T-helper 1 cell treated with Interleukin-12 subunit alpha and Interleukin-12 subunit beta and Interleukin-4 antibody, amounts not matched to agents 30 μg/mL and 1 μg/mL, for 36 hours (primary cell): Measurements from ENCODE around the gene CANT1.
A peak's percentile ranks its signal among the peaks of the same experiment; 100 is the strongest.

Experiments
- H3K27ac Mint-ChIP-seq: one replicate; pipeline ENCODE4 v1.8.0; 2021; ENCODE audit warnings: mild to moderate bottlenecking, mixed read lengths
- H3K27me3 Mint-ChIP-seq: one replicate; pipeline ENCODE4 v1.8.0; 2021; ENCODE audit warnings: low read depth, mixed read lengths
- H3K36me3 Mint-ChIP-seq: one replicate; pipeline ENCODE4 v1.8.0; 2021; ENCODE audit warnings: low read depth, mixed read lengths
- H3K4me1 Mint-ChIP-seq: one replicate; pipeline ENCODE4 v1.8.0; 2021; ENCODE audit warnings: low read depth, mixed read lengths
- H3K4me3 Mint-ChIP-seq: one replicate; pipeline ENCODE4 v1.8.0; 2021; ENCODE audit warnings: mild to moderate bottlenecking, moderate library complexity, mixed read lengths
- H3K9me3 Mint-ChIP-seq: one replicate; pipeline ENCODE4 v1.8.0; 2021; ENCODE audit warnings: mixed read lengths

CANT1 gene

GRCh38 chr17:79009397-79010303 lies at the start of gene CANT1:
Gene CANT1 (minus strand): TSS chr17:79009764. CDS start chr17:78997622, 12,142 bp downstream.
- H3K27me3 Mint-ChIP-seq = peaks cover 7% of the 10 kb centered on the region
- H3K4me3 Mint-ChIP-seq = peak within 1 kb of the TSS; percentile 99
- H3K27ac Mint-ChIP-seq = peak within 1 kb of the TSS; percentile 96
- H3K36me3 Mint-ChIP-seq = peaks cover 19% of the 10 kb centered on the region
- peaks cover 42% of the 10 kb centered on the region for H3K4me1 Mint-ChIP-seq
- H3K9me3 Mint-ChIP-seq = peaks cover 6% of the 10 kb centered on the region

DNA sequence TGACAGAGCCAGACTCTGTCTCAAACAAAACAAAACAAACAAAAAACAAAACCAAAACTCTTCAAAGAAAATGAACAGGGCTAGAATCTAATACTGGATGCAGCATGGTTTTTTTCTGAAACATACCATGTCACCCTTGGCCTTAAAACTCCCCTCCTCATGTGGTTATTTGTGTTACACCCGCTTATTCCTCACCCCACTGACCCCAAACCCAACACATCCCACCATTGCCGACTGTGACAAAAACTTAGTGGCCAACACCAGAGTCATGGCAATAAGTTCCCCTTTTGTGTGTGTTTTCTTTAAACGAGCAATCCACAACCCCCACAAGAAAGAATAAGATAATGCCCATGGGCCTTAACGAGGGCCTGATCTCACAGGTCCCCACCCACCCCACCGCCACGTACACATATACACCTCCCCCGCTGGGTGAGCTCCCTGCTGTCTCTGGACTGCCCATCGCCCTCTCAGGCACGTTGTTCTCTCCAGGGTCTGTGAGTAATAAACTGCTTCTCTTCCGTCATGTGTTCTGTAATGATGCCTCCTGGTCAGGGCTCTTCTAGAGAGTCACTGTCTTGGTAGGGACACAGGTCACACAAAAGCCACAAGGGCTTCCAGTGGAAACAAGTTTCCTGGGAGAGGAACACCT lies 48.3 kb upstream of the CANT1 start:
- H3K4me3 Mint-ChIP-seq = no peak overlapping the region
- peaks cover 15% of the 10 kb centered on the region for H3K27me3 Mint-ChIP-seq
- H3K36me3 Mint-ChIP-seq = no peaks in the 10 kb centered on the region
- no peak overlapping the region for H3K27ac Mint-ChIP-seq
- H3K4me1 Mint-ChIP-seq = peaks cover 2% of the 10 kb centered on the region
- peaks cover 15% of the 10 kb centered on the region for H3K9me3 Mint-ChIP-seq

GRCh38 chr17:79055197-79055596 lies 45.6 kb upstream of the CANT1 start:
- no peaks in the 10 kb centered on the region for H3K36me3 Mint-ChIP-seq
- H3K27me3 Mint-ChIP-seq = peaks cover 13% of the 10 kb centered on the region
- peaks cover 15% of the 10 kb centered on the region for H3K9me3 Mint-ChIP-seq
- H3K4me1 Mint-ChIP-seq = peaks cover 2% of the 10 kb centered on the region
- no peak overlapping the region for H3K27ac Mint-ChIP-seq
- no peak overlapping the region for H3K4me3 Mint-ChIP-seq

- Mint-ChIP-seq H3K4me3 (no peak overlapping the region), H3K4me1 (peaks cover 2% of the 10 kb centered on the region), H3K27ac (no peak overlapping the region)
These were observed 44.8 kb upstream of the CANT1 start for GRCh38 chr17:79054200-79054960.

DNA sequence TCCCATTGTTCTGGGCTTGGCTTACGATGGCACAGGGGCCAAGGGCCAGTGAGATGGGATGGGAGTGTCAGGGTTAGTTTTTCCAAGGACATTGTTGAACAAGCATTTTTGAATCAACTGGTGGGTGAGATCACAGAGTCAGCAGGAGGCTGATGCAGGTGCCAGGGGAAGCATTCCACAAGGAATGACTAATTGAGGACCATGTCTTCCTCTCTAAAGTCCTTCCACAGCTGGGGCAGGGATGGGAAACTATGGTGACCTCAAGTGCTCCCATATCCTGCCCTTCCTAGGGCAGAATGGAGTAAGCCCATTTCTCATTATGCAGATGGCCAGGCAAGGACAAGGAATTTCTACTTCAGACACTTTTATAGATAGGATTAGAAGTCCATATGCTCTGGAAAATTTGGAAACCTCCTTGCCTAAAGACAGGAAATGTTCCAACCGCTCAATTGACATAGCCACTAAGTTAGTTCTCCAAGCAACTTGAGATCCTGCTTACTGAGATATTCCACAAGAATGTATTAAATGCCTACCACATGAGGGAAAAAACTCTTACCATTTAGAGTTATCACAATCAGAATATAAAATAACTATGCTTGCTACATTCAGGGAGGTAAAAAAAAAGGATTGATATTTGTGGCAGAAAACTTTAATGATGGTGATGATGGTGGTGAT lies 43.8 kb upstream of the CANT1 start:
- H3K4me1 Mint-ChIP-seq = peaks cover 2% of the 10 kb centered on the region
- H3K27ac Mint-ChIP-seq = no peak overlapping the region
- H3K4me3 Mint-ChIP-seq = no peak overlapping the region
- no peaks in the 10 kb centered on the region for H3K36me3 Mint-ChIP-seq
- H3K27me3 Mint-ChIP-seq = peaks cover 7% of the 10 kb centered on the region
- peaks cover 15% of the 10 kb centered on the region for H3K9me3 Mint-ChIP-seq

More at GRCh38 chr17:79054200-79054960, 44.8 kb upstream of the CANT1 start:
- Mint-ChIP-seq H3K9me3 (peaks cover 15% of the 10 kb centered on the region), H3K27me3 (peaks cover 10% of the 10 kb centered on the region), H3K36me3 (no peaks in the 10 kb centered on the region)

DNA sequence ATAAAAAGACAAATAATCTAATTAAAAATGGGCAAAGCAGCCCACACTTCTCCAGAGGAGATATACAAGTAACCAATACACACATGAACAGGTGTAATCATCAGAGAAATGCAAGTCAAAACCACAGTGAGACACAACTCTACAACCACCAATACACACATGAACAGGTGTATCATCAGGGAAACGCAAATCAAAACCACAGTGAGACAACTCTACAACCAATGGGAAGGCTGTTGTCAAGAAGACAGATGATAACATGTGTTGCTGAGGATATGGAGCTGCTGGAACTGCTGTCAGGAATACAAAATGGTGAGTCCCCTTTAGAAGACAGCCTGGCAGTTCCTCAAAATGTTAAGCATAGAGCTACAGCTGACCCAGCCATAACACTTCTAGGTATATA lies 42.6 kb upstream of the CANT1 start:
- Mint-ChIP-seq H3K4me3 (no peak overlapping the region), H3K27me3 (peaks cover 4% of the 10 kb centered on the region), H3K36me3 (no peaks in the 10 kb centered on the region), H3K4me1 (no peaks in the 10 kb centered on the region), H3K27ac (no peak overlapping the region), H3K9me3 (peaks cover 15% of the 10 kb centered on the region)

- Mint-ChIP-seq H3K9me3 (peaks cover 15% of the 10 kb centered on the region), H3K27me3 (peaks cover 4% of the 10 kb centered on the region), H3K27ac (no peak overlapping the region), H3K36me3 (no peaks in the 10 kb centered on the region), H3K4me3 (no peak overlapping the region), H3K4me1 (no peaks in the 10 kb centered on the region)
These were observed 41.7 kb upstream of the CANT1 start for GRCh38 chr17:79051306-79051705.

DNA sequence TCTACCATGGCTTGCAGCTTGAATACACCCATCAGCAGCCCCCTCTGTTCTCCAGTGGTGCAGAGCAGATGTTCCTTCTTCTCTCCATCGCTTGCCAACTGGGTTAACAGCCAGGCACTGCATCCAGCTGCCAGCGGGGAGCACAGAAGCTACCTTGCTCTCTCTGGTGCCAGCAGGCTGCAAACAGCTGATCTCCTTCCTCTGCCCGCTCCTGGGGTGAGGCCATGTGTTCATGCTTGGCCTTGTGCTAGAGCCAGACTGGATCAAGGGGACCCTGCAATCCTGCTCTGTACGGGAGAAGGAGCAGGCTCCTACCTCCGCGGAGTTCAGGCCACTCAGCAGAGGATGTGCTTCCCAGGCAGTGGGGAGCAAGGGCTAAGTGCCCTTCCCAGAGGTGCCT lies 41.0 kb upstream of the CANT1 start:
- peaks cover 15% of the 10 kb centered on the region for H3K9me3 Mint-ChIP-seq
- peaks cover 3% of the 10 kb centered on the region for H3K27me3 Mint-ChIP-seq
- no peak overlapping the region for H3K4me3 Mint-ChIP-seq
- H3K36me3 Mint-ChIP-seq = no peaks in the 10 kb centered on the region
- peaks cover 4% of the 10 kb centered on the region for H3K4me1 Mint-ChIP-seq
- no peak overlapping the region for H3K27ac Mint-ChIP-seq

DNA sequence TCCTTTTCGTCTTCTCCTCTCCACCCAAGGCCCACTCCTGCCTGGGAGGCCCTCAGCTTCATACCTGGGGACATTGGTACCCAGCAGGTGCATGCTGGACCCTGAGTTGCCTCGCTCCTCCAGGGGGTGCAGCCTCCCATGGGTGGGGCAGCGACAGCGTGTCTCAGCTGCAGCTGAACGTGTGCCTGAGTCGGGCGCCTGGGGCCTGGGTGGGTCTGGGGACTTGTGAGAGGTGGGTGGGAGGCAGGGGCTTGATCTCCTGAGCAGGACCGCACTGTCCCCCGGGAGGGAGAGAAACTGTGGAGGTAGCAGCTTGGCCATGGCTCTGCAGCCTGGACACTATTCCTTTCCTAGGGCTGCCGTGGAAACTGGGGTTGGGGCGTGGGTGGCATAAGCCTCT lies 40.3 kb upstream of the CANT1 start:
- Mint-ChIP-seq H3K36me3 (no peaks in the 10 kb centered on the region), H3K9me3 (peaks cover 15% of the 10 kb centered on the region), H3K27me3 (no peaks in the 10 kb centered on the region), H3K27ac (no peak overlapping the region), H3K4me3 (no peak overlapping the region), H3K4me1 (peaks cover 4% of the 10 kb centered on the region)

- Mint-ChIP-seq H3K4me3 (no peak overlapping the region), H3K4me1 (peaks cover 4% of the 10 kb centered on the region), H3K9me3 (peaks cover 12% of the 10 kb centered on the region), H3K36me3 (no peaks in the 10 kb centered on the region), H3K27ac (no peak overlapping the region), H3K27me3 (no peaks in the 10 kb centered on the region)
These were observed 39.5 kb upstream of the CANT1 start for GRCh38 chr17:79048826-79049755.

DNA sequence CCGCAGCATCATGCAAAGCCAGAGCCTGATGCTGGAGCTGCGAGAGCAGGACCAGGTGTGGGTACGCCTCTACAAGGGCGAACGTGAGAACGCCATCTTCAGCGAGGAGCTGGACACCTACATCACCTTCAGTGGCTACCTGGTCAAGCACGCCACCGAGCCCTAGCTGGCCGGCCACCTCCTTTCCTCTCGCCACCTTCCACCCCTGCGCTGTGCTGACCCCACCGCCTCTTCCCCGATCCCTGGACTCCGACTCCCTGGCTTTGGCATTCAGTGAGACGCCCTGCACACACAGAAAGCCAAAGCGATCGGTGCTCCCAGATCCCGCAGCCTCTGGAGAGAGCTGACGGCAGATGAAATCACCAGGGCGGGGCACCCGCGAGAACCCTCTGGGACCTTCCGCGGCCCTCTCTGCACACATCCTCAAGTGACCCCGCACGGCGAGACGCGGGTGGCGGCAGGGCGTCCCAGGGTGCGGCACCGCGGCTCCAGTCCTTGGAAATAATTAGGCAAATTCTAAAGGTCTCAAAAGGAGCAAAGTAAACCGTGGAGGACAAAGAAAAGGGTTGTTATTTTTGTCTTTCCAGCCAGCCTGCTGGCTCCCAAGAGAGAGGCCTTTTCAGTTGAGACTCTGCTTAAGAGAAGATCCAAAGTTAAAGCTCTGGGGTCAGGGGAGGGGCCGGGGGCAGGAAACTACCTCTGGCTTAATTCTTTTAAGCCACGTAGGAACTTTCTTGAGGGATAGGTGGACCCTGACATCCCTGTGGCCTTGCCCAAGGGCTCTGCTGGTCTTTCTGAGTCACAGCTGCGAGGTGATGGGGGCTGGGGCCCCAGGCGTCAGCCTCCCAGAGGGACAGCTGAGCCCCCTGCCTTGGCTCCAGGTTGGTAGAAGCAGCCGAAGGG lies 38.6 kb upstream of the CANT1 start:
- peaks cover 4% of the 10 kb centered on the region for H3K4me1 Mint-ChIP-seq
- H3K4me3 Mint-ChIP-seq = no peak overlapping the region
- no peaks in the 10 kb centered on the region for H3K36me3 Mint-ChIP-seq
- no peaks in the 10 kb centered on the region for H3K27me3 Mint-ChIP-seq
- H3K27ac Mint-ChIP-seq = no peak overlapping the region
- peaks cover 6% of the 10 kb centered on the region for H3K9me3 Mint-ChIP-seq

DNA sequence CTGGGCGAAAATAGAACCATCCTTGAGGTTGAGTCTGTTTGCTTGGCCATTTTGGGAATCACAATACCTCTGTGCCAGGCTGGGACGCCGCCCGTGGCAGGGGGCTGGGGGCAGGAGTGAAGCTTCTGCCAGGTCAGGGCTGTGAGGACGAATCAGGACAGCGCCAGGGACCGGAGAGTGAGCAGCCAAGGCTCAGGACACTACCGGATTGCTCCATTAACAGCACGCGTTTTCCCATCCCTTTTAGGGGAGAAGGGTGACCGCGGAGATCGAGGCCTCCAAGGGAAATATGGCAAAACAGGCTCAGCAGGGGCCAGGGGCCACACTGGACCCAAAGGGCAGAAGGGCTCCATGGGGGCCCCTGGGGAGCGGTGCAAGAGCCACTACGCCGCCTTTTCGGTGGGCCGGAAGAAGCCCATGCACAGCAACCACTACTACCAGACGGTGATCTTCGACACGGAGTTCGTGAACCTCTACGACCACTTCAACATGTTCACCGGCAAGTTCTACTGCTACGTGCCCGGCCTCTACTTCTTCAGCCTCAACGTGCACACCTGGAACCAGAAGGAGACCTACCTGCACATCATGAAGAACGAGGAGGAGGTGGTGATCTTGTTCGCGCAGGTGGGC lies 37.8 kb upstream of the CANT1 start:
- Mint-ChIP-seq H3K9me3 (peaks cover 7% of the 10 kb centered on the region), H3K27ac (no peak overlapping the region), H3K4me3 (no peak overlapping the region), H3K4me1 (peaks cover 4% of the 10 kb centered on the region), H3K27me3 (no peaks in the 10 kb centered on the region), H3K36me3 (no peaks in the 10 kb centered on the region)
